Measurements from ENCODE around the gene ZFAND2A.

ZFAND2A gene

DNA sequence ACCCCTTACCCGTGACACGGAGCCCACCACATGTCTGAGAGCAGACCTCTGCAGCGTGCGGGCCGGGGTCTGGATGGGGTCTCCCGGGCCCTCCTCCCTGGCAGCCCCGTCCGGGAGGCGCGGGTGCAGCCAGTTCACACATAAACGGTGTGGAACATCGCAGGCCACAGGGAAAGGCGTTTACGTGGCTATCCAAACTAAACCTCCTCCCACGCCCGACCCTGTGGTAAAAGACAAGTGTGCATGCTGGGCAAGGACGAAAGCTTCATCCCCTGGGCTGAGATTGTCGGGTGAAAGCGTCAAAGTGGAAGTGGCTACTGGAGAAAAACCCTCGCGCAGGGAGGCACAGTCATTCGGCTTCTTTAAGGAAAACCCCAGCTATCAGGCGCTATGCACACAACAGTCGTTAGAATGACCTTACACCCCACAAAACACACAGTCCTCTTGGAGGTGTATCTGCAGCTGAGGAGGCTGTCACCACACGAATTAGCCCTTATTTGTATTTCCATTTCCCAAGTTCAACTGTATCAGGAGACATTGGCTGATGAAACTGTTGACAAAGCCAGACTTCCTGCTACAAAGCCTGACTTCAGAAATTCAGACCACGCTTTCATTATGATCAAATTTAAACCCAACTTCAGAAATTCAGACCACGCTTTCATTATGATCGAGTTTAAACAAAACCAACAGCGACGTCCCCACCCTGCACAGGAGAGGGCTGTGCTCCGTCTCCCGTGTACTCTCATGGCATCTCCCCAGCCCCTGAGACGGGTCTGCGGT, 56.8 kb downstream of the ZFAND2A start:
- no peak for DNase-seq (ENCODE audit: low spot score in 2 of 2)
- no peaks in the 10 kb centered on the region for H3K27me3 Mint-ChIP-seq
- H3K9me3 Mint-ChIP-seq = no peaks in the 10 kb centered on the region
- H3K27ac Mint-ChIP-seq (ENCODE audit: low read depth) = peak overlapping the region; percentile 75
- peak; percentile 49 for ATAC-seq (replicated peaks; ENCODE audit: extremely low read depth, poor library complexity, severe bottlenecking)
- H3K36me3 Mint-ChIP-seq (ENCODE audit: insufficient read depth) = no peaks in the 10 kb centered on the region
- H3K4me1 Mint-ChIP-seq = peaks cover 6% of the 10 kb centered on the region
- peak overlapping the region; percentile 74 for H3K4me3 Mint-ChIP-seq
